Neural cell (in vitro differentiated cells): ENCODE results near the gene F11. TPM values are rescaled to one million over a fixed set of nuclear protein-coding genes. Genes with fewer than 3 reads are reported as not detected.

Experiments
- H2AFZ ChIP-seq: fragments of 200-600, 300-800 bp; sonication (generic), shearing (Covaris generic); 2 replicates; pipeline ENCODE4 v1.6.0; 2014; ENCODE audit warnings: low read depth, mild to moderate bottlenecking, antibody characterized with exemption, low read length, moderate library complexity
- H3F3A ChIP-seq: fragments of 200-600 bp; shearing (Covaris generic); 2 replicates; pipeline ENCODE4 v1.6.1; 2016; ENCODE audit warnings: mild to moderate bottlenecking, moderate library complexity, mixed read lengths, antibody characterized with exemption, low read length; ENCODE audit not compliant: insufficient read depth, poor library complexity, severe bottlenecking
- H3K27ac ChIP-seq: fragments of 200-600, 300-800 bp; sonication (generic), shearing (Covaris generic); 2 replicates; pipeline ENCODE4 v1.5.1; 2014; ENCODE audit warnings: mild to moderate bottlenecking, low read length, moderate library complexity
- H3K27me3 ChIP-seq: fragments of 300-800, 200-600 bp; sonication (generic), shearing (Covaris generic); 2 replicates; pipeline ENCODE4 v1.6.0; 2014; ENCODE audit warnings: mild to moderate bottlenecking, low read depth, low read length, moderate library complexity; ENCODE audit not compliant: insufficient read depth
- H3K36me3 ChIP-seq: fragments of 300-800, 200-600 bp; sonication (generic), shearing (Covaris generic); 2 replicates; pipeline ENCODE4 v1.5.1; 2014; ENCODE audit warnings: mild to moderate bottlenecking, antibody characterized with exemption, low read length, moderate library complexity; ENCODE audit not compliant: insufficient read depth
- H3K4me2 ChIP-seq: fragments of 300-800, 200-600 bp; sonication (generic), shearing (Covaris generic); 2 replicates; pipeline ENCODE4 v1.6.0; 2014; ENCODE audit warnings: mild to moderate bottlenecking, low read length
- H3K4me3 ChIP-seq: fragments of 300-800, 200-600 bp; sonication (generic), shearing (Covaris generic); 2 replicates; pipeline ENCODE4 v1.5.1; 2014; ENCODE audit warnings: mild to moderate bottlenecking, low read length, moderate library complexity
- H3K79me2 ChIP-seq: fragments of 200-600 bp; shearing (Covaris generic); replicated peaks from 2 replicates; pipeline ENCODE4 v1.6.0; 2014; ENCODE audit warnings: mild to moderate bottlenecking, low read length, moderate library complexity; ENCODE audit not compliant: insufficient read depth
- H3K9ac ChIP-seq: fragments of 300-800, 200-600 bp; sonication (generic), shearing (Covaris generic); 2 replicates; pipeline ENCODE4 v1.6.1; 2016; ENCODE audit warnings: mild to moderate bottlenecking, low read length, mixed read lengths
- H3K9me2 ChIP-seq: fragments of 200-600 bp; shearing (Covaris generic); 2 replicates; pipeline ENCODE4 v1.6.1; 2016; ENCODE audit warnings: mild to moderate bottlenecking, low read length, mixed read lengths; ENCODE audit not compliant: insufficient read depth
- H3K9me3 ChIP-seq: fragments of 200-600, 300-800 bp; sonication (generic), shearing (Covaris generic); 2 replicates; pipeline ENCODE4 v1.6.1; 2016; ENCODE audit warnings: mild to moderate bottlenecking, mixed run types, low read length, moderate library complexity, mixed read lengths
- H4K20me1 ChIP-seq: fragments of 200-600 bp; shearing (Covaris generic); 2 replicates; pipeline ENCODE4 v1.6.1; 2016; ENCODE audit warnings: mild to moderate bottlenecking, mixed run types; ENCODE audit not compliant: insufficient read depth
- EP300 ChIP-seq: fragments of 450-650 bp; conservative IDR thresholded peaks from 2 replicates; pipeline ENCODE4 v1.6.1; 2014; ENCODE audit warnings: antibody characterized with exemption, mild to moderate bottlenecking, moderate library complexity; ENCODE audit not compliant: poor library complexity, severe bottlenecking
- EZH2 ChIP-seq: fragments of 200-600, 300-800 bp; shearing (Covaris generic), sonication (generic); IDR thresholded peaks from 2 replicates; pipeline ENCODE4 v1.6.1; 2014; ENCODE audit warnings: antibody characterized with exemption, low read length, borderline replicate concordance, mild to moderate bottlenecking; ENCODE audit not compliant: insufficient read depth, poor library complexity, severe bottlenecking
- MXI1 ChIP-seq: fragments of 450-650 bp; conservative IDR thresholded peaks from 2 replicates; pipeline ENCODE4 v1.6.1; 2014; ENCODE audit warnings: antibody characterized with exemption, mild to moderate bottlenecking; ENCODE audit not compliant: poor library complexity, severe bottlenecking
- POLR2AphosphoS5 ChIP-seq: IDR thresholded peaks from 2 replicates; pipeline ENCODE4 v1.6.1; 2012
- RAD21 ChIP-seq: fragments of 450-650 bp; conservative IDR thresholded peaks from 2 replicates; pipeline ENCODE4 v1.6.1; 2014; ENCODE audit warnings: antibody characterized with exemption, mild to moderate bottlenecking, moderate library complexity
- SMC3 ChIP-seq: fragments of 450-650 bp; conservative IDR thresholded peaks from 2 replicates; pipeline ENCODE4 v1.6.1; 2014; ENCODE audit warnings: antibody characterized with exemption, mild to moderate bottlenecking, moderate library complexity; ENCODE audit not compliant: poor library complexity
- TAF1 ChIP-seq: IDR thresholded peaks from 2 replicates; pipeline ENCODE4 v1.6.1; 2012; ENCODE audit warnings: low read depth
- polyA plus RNA-seq: library from polyadenylated mRNA; depleted of rRNA; stranded (reverse); fragments of >200 nt; gene quantifications from 2 replicates; pipeline ENCODE4 v1.2.3, GENCODE V29; 2014
- TF ChIP-seq, protein P1 (sequence below): IDR thresholded peaks from 2 replicates; pipeline ENCODE4 v1.6.1; 2012; ENCODE audit warnings: borderline replicate concordance
- TF ChIP-seq, protein P2 (sequence below): fragments of 450-650 bp; IDR thresholded peaks from 2 replicates; pipeline ENCODE4 v1.5.1; 2014; ENCODE audit warnings: antibody characterized with exemption, mild to moderate bottlenecking, moderate library complexity; ENCODE audit not compliant: poor library complexity, severe bottlenecking

The F11 gene
- polyA plus RNA-seq, 1 donor from 2014 or later: not detected

DNA sequence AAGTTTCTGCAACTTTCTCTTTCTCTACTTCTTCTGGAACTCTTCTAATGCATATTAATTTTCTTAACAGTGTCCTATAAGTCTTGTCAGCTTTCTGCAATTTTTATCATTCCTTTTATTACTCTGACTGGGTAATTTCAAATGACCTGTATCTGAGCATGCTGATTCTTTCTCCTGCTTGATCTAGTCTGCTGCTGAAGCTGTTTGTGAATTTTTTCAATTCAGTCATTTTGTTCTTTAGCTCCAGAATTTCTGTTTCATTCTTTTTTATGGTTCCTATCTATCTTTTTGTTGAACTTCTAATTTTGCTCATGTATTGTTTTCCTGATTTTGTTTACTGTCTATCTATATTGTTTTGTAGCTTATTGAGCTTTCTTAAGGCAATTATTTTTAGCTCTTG, 40.1 kb upstream of the F11 start:
- Histone ChIP-seq H3K9me2 (no peaks in the 10 kb centered on the region), H3F3A (no peaks in the 10 kb centered on the region), H3K9me3 (peaks cover 6% of the 10 kb centered on the region), H3K27me3 (no peaks in the 10 kb centered on the region), H3K4me3 (no peak overlapping the region), H2AFZ (no peak overlapping the region), H4K20me1 (no peaks in the 10 kb centered on the region), H3K79me2 (no peaks in the 10 kb centered on the region), H3K36me3 (no peaks in the 10 kb centered on the region), H3K9ac (no peak overlapping the region), H3K4me2 (no peak overlapping the region), H3K27ac (no peak overlapping the region)
- TF ChIP-seq, protein P1, sequence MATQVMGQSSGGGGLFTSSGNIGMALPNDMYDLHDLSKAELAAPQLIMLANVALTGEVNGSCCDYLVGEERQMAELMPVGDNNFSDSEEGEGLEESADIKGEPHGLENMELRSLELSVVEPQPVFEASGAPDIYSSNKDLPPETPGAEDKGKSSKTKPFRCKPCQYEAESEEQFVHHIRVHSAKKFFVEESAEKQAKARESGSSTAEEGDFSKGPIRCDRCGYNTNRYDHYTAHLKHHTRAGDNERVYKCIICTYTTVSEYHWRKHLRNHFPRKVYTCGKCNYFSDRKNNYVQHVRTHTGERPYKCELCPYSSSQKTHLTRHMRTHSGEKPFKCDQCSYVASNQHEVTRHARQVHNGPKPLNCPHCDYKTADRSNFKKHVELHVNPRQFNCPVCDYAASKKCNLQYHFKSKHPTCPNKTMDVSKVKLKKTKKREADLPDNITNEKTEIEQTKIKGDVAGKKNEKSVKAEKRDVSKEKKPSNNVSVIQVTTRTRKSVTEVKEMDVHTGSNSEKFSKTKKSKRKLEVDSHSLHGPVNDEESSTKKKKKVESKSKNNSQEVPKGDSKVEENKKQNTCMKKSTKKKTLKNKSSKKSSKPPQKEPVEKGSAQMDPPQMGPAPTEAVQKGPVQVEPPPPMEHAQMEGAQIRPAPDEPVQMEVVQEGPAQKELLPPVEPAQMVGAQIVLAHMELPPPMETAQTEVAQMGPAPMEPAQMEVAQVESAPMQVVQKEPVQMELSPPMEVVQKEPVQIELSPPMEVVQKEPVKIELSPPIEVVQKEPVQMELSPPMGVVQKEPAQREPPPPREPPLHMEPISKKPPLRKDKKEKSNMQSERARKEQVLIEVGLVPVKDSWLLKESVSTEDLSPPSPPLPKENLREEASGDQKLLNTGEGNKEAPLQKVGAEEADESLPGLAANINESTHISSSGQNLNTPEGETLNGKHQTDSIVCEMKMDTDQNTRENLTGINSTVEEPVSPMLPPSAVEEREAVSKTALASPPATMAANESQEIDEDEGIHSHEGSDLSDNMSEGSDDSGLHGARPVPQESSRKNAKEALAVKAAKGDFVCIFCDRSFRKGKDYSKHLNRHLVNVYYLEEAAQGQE: no peak
- TF ChIP-seq EP300: no peak
- TF ChIP-seq EZH2: no peak
- no peak for TF ChIP-seq TAF1
- TF ChIP-seq MXI1: no peak
- TF ChIP-seq POLR2AphosphoS5: no peak
- TF ChIP-seq SMC3: no peak
- TF ChIP-seq, protein P2, sequence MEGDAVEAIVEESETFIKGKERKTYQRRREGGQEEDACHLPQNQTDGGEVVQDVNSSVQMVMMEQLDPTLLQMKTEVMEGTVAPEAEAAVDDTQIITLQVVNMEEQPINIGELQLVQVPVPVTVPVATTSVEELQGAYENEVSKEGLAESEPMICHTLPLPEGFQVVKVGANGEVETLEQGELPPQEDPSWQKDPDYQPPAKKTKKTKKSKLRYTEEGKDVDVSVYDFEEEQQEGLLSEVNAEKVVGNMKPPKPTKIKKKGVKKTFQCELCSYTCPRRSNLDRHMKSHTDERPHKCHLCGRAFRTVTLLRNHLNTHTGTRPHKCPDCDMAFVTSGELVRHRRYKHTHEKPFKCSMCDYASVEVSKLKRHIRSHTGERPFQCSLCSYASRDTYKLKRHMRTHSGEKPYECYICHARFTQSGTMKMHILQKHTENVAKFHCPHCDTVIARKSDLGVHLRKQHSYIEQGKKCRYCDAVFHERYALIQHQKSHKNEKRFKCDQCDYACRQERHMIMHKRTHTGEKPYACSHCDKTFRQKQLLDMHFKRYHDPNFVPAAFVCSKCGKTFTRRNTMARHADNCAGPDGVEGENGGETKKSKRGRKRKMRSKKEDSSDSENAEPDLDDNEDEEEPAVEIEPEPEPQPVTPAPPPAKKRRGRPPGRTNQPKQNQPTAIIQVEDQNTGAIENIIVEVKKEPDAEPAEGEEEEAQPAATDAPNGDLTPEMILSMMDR: no peak
- TF ChIP-seq RAD21: no peak

DNA sequence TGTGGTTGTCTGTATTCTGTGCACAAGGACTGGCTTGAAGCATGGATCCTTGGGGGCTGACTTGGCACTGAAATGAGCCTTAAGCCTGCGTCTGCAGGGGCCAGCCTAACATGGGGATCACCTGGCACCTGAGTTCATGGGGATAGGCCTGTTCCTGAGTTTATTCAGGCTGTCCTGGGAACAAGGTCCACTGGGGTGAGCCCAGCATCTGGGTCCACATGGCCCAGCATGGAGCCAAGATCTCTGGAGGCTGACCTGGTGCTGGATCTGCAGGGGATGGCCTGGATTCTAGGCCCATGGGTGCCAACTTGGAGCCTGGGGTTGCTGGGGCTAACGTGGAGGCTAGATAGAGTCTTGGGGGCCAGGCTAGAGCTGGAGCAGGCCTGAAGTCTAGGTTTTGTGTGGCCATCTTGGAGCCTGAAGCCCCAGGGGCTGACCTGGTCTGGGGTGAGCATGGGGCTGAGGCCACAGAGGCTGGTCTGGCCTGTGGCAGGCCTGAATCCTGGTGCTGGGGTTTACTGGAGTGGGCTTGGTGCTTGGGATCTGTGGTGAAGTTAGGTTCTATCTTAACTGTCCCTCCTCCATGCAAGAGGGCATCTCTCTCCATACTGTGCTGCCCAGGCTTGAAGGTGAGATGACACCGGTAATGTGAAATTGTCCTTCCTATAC, 39.3 kb upstream of the F11 start:
- TF ChIP-seq, protein P2: no peak
- TF ChIP-seq RAD21: no peak
- no peak for TF ChIP-seq SMC3
- no peak for TF ChIP-seq MXI1
- TF ChIP-seq POLR2AphosphoS5: no peak
- TF ChIP-seq, protein P1: no peak
- TF ChIP-seq TAF1: no peak
- TF ChIP-seq EZH2: no peak
- H3K9me3 ChIP-seq: peaks cover 6% of the 10 kb centered on the region
- no peak overlapping the region for H2AFZ ChIP-seq
- H3K9me2 ChIP-seq: no peaks in the 10 kb centered on the region
- no peaks in the 10 kb centered on the region for H3K79me2 ChIP-seq
- H3K9ac ChIP-seq: no peak overlapping the region
- no peak overlapping the region for H3K4me3 ChIP-seq
- no peak overlapping the region for H3K4me2 ChIP-seq
- H4K20me1 ChIP-seq: no peaks in the 10 kb centered on the region
- no peaks in the 10 kb centered on the region for H3F3A ChIP-seq
- no peaks in the 10 kb centered on the region for H3K27me3 ChIP-seq
- H3K36me3 ChIP-seq: no peaks in the 10 kb centered on the region
- H3K27ac ChIP-seq: no peak overlapping the region
